Left lung (tissue), 10 donors: ENCODE data around the gene ADAMTSL5. TPM values are rescaled to one million over a fixed set of nuclear protein-coding genes. Genes with fewer than 3 reads are reported as not detected.

Source experiments
- ATAC-seq: fragments of 200-7000 bp; cut with Tn5 transposase; one replicate; pipeline ENCODE4 v1.9.1; 2020; ENCODE audit warnings: moderate library complexity
- DNase-seq, 4 donors: peaks; one replicate each; pipeline ENCODE4 v3.0.0-alpha.2; 2013 to 2020
- H3K27ac ChIP-seq, 2 donors: fragments of 200-600 bp; sonication (generic) in 1 of 2; one replicate each; pipeline versions ENCODE4 v1.5.0 to v1.8.0; 2020 to 2021
- H3K27me3 ChIP-seq, 2 donors: fragments of 200-600 bp; sonication (generic) in 1 of 2; one replicate each; pipeline versions ENCODE4 v1.5.0 to v1.8.0; 2020 to 2021
- H3K36me3 ChIP-seq, 2 donors: fragments of 200-600 bp; sonication (generic) in 1 of 2; one replicate each; pipeline versions ENCODE4 v1.5.0 to v1.8.0; 2020 to 2021
- H3K4me1 ChIP-seq, 2 donors: fragments of 200-600 bp; one replicate each; pipeline ENCODE4 v1.8.0; 2021
- H3K4me3 ChIP-seq, 2 donors: fragments of 200-600 bp; sonication (generic) in 1 of 2; one replicate each; pipeline versions ENCODE4 v1.5.0 to v1.8.0; 2020 to 2021; ENCODE audit warnings: mild to moderate bottlenecking in 1 of 2
- H3K9me3 ChIP-seq, 2 donors: fragments of 200-600 bp; sonication (generic) in 1 of 2; one replicate each; pipeline versions ENCODE4 v1.5.0 to v1.8.0; 2020 to 2021
- intact Hi-C, 2 donors: fragments of 100-400 bp; cut with DNase I; formaldehyde crosslinking; loops; one replicate each; pipeline versions ENCODE4 v1.11.2 to v1.14.2; 2022
- polyA plus RNA-seq, 6 donors: library from polyadenylated mRNA; unstranded; fragments of 120-200 nt; gene quantifications; one replicate each; pipeline ENCODE4 v1.2.1, GENCODE V29; 2013; ENCODE audit not compliant: insufficient read length in 6 of 6
- total RNA-seq, 2 donors: library from RNA; stranded (reverse); fragmentation: NEBNext Ultra II Directional; extraction: Animal tissue kit (Norgen Biotek cat#: 25700); gene quantifications; one replicate each; pipeline ENCODE4 v1.2.1, GENCODE V29; 2021
- TF ChIP-seq, protein P1 (sequence below), 2 donors: fragments of 200-600 bp; sonication (generic) in 1 of 2; IDR thresholded peaks; one replicate each; pipeline versions ENCODE4 v1.5.0 to v1.8.0; 2021; ENCODE audit warnings: antibody characterized with exemption in 2 of 2
- donor health status: DM: no; HTN: yes; CAD: no.
- donor health status: DM: no; HTN: no; CAD: no.

ADAMTSL5 gene
- total and polyA plus RNA-seq, 8 donors = 0.32 to 5.3 (median 0.60) TPM

DNA sequence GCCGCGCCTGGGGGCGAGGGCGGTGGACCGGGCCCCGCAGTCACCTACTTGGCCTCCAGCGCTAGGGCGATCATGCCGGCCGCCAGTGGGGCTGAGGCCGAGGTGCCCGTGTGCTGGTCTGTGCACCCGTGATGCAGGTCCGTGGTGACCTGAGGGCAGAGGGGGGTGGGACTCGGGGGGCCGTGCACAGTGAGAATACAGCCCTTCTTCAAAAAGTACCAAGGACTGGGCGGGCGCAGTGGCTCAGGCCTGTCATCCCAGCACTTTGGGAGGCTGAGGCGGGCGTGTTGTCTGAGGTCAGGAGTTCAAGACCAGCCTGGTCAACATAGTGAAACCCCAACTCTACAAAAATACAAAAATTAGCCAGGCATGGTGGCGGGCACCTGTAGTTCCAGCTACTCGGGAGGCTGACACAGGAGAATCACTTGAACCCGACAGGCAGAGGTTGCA, 28.8 kb downstream of the ADAMTSL5 start:
- Histone ChIP-seq H3K27me3 (no peaks in the 10 kb centered on the region), H3K9me3 (no peaks in the 10 kb centered on the region), H3K4me1 (peaks cover 0 to 5% of the 10 kb centered on the region in 2 donors), H3K4me3 (no peak overlapping the region), H3K36me3 (no peaks in the 10 kb centered on the region), H3K27ac (no peak overlapping the region)
- DNase-seq = no peak
- no peak for ATAC-seq
- TF ChIP-seq, protein P1, sequence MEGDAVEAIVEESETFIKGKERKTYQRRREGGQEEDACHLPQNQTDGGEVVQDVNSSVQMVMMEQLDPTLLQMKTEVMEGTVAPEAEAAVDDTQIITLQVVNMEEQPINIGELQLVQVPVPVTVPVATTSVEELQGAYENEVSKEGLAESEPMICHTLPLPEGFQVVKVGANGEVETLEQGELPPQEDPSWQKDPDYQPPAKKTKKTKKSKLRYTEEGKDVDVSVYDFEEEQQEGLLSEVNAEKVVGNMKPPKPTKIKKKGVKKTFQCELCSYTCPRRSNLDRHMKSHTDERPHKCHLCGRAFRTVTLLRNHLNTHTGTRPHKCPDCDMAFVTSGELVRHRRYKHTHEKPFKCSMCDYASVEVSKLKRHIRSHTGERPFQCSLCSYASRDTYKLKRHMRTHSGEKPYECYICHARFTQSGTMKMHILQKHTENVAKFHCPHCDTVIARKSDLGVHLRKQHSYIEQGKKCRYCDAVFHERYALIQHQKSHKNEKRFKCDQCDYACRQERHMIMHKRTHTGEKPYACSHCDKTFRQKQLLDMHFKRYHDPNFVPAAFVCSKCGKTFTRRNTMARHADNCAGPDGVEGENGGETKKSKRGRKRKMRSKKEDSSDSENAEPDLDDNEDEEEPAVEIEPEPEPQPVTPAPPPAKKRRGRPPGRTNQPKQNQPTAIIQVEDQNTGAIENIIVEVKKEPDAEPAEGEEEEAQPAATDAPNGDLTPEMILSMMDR (IDR thresholded peaks at IDR 0.05) = no peak
- intact Hi-C loops = no loop called here

DNA sequence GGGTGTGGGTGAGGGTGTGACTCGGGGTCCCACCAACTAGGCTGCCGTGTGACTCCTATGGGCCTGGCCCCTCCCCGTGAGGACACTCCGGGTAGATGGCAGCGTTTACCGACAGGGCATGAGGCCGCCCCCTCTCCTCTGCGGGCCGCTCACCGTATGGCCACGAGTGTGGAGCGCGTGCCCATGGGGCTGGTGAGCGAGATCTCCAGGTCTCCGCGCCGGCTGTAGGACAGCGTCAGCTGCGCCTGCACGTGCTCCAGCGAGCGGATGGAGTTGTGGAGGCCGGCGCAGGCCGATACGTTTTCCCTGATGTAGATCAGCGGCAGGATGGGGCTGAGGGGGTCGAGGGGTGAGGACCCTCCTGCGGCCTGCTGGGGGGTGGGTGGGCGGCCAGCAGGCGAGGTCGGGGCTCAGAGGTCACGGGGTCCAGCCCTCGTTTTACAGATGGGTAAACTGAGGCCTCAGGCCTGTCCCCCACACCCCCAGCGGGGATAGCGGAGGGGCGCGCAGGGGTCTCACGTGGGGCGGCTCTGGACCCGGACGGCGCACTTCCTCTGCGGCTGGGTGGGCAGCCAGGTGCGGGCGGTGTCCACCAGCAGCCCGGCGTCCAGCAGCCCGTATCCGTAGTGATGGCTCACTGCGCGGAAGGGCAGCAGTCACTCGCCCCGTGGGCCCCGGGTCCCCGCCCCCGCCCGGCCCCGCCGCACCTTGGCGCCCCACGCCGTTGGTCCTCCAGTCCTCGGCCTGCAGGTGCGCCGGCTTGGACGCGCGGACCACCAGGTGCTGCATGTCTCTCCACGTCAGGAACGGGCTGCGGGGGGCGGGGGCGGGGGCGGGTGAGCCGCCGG, 29.5 kb downstream of the ADAMTSL5 start:
- Histone ChIP-seq H3K4me1 (peaks cover 0 to 8% of the 10 kb centered on the region in 2 donors), H3K36me3 (no peaks in the 10 kb centered on the region), H3K9me3 (no peaks in the 10 kb centered on the region), H3K27me3 (no peaks in the 10 kb centered on the region), H3K4me3 (no peak overlapping the region), H3K27ac (no peak overlapping the region)
- intact Hi-C loops = no loop called here
- ATAC-seq (no peak), DNase-seq (peak in 1 of 4 donors; percentile 78)
- TF ChIP-seq, protein P1 (IDR thresholded peaks at IDR 0.05) = no peak

DNA sequence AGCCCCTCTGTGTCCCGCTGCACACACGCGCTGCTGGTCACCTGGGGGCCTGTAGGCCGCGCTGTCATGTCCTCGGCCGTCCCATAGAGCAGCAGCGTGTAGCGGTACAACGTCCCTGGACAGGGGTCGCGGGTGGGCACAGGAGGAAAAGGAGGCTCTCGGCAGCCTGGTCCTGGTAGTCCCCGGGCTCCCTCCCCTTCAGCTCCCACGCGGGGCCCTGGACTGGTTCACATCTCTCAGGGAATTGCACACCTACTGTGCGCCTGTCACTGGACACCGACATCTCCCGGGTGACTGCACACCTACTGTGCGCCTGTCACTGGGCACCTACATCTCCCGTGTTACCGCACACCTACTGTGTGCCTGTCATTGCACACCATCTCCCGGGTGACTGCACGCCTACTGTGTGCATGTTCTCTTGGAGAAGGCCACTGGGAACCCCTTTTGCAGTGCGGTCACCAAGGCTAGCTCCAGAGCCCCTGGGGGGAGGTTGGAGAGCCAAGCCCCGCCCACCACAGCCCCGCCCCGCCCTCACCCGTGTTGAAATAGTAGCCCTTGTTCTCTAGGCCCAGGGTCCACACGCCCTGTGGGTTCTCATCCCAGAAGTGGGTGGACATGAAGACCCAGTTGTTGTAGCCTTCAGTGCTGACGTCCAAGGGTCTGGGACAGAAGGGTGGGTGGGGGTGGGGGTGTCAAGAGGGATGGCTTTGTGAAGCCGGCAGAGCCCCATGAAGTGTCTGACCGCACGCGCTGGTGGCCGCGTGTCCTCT, 30.3 kb downstream of the ADAMTSL5 start:
- Histone ChIP-seq H3K27me3 (no peaks in the 10 kb centered on the region), H3K4me3 (no peak overlapping the region), H3K27ac (no peak overlapping the region), H3K36me3 (no peaks in the 10 kb centered on the region), H3K4me1 (peaks cover 4 to 16% of the 10 kb centered on the region in 2 donors), H3K9me3 (no peaks in the 10 kb centered on the region)
- ATAC-seq (no peak), DNase-seq (no peak)
- TF ChIP-seq, protein P1 (IDR thresholded peaks at IDR 0.05) = no peak
- intact Hi-C loops = no loop called here

DNA sequence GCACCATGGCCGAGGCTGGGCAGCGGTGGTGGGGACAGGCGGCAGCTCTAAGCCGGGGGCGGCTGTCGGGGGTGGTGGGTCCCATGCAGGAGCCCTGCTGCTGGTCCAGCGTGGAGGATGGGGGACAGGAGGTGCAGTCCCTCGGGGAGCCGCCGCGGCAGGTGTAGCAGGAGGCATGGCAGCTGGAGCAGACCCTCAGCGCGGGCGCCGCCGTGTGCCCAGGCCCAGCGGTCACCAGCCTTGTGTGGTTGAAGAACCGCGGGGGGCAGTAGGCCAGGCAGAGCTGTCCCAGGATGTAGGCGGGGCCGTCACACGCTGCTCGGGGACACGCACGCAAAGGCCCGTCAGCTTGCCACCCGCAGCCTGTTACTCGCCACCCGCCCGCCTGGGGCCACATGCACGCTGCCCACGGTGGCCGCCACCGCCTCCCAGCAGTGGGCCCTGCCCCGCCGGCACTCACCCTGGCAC, 30.9 kb downstream of the ADAMTSL5 start:
- H3K27ac ChIP-seq = no peak overlapping the region
- no peak for ATAC-seq
- H3K4me1 ChIP-seq = peaks cover 4 to 22% of the 10 kb centered on the region in 2 donors
- H3K4me3 ChIP-seq = no peak overlapping the region
- H3K9me3 ChIP-seq = no peaks in the 10 kb centered on the region
- TF ChIP-seq, protein P1 (IDR thresholded peaks at IDR 0.05) = no peak
- DNase-seq = peak in 1 of 4 donors; percentile 76
- H3K36me3 ChIP-seq = peaks cover 0 to 6% of the 10 kb centered on the region in 2 donors
- intact Hi-C loops = no loop called here
- no peaks in the 10 kb centered on the region for H3K27me3 ChIP-seq
